NCI-H446 (cell line): ENCODE results near the gene MLPH.
"Not testable (repeated sequence)": the region's sequence is repeated elsewhere in the genome, so short reads cannot be mapped to it uniquely, and the experiment has no call there.

Experiments used
- DNase-seq, 2 experiments: peaks; one replicate each; lab custom pipeline; 2025; lab: John Stamatoyannopoulos, UW

MLPH gene

DNA sequence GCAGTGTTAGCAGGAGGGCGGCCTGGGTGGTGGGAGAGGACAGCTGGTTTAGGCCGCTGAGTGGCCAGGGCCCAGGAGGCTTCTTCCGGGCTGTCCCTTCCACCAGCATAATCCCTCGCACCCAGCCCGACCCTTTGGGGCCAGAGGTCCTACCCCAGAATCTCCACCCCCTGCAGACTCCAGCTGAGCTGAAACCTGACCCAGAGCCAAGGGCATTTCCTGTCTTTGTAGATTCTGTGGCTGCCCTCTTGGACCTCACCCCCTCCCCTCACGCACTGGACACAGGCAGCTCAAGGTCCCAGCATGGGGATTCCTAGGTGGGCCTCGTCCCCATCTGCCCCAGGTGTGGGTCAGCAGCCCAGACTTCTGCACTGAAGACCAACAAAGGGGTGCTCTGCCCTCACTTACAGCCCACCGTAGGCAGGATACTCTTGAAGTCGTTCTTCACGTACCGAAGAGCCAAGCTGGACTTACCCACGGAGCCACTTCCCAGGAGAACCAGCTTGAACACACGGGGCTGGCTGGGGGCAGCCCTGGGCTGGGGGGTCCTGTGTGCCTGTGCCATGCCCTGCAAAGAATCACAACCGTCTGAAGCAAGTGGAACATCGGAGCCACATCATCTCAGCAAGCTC is 98.7 kb downstream of the MLPH start:
- DNase-seq: no peak

GRCh38 chr2:237588044-237588696 is 101.1 kb downstream of the MLPH start:
- no peak for DNase-seq

DNA sequence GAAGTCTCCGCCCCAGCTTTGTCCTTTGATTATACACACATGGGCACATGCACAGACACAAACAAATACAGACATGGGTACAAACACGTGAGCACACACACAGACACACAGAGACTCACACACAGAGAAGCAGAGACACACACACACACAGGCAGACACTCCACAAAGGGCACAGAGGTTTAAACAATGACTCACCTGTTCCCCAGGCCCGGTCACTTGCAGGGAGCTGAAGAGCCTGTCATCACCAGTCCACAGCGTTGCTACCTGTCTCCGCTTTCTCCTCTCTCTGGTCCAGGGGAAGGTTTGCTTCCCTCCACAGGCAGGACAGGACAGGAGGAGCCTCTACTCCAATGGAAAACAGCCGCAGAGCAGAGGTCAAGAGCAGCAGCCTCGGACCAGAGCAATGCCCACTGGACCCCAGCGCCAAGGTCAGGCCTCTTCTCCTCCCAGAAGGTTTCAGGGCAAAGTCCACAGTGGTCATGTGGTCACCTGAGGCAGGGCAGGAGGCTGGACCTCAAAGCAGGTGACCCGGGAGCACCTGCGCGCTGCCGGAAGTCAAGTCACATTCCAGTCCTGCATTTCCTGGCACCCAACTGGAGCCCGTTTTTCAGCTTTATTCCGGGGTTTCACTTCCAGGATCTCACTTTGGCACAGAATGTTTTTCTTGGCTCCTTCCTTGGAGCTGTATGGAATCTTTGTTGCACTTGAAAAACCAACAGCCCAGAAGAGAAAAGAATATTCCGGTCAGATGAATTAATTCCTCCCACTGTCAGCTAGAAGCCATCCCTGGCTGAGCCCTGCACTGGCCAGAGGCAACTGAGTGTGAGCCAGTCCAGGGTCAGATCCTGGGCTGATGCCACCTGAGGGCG is 103.5 kb downstream of the MLPH start, which contains the start of gene RAB17:
Gene RAB17 (minus strand): TSS at position 463 of the 869 bp plus-strand sequence. CDS start 4,580 bp downstream, outside the sequence.
- no peak for DNase-seq

DNA sequence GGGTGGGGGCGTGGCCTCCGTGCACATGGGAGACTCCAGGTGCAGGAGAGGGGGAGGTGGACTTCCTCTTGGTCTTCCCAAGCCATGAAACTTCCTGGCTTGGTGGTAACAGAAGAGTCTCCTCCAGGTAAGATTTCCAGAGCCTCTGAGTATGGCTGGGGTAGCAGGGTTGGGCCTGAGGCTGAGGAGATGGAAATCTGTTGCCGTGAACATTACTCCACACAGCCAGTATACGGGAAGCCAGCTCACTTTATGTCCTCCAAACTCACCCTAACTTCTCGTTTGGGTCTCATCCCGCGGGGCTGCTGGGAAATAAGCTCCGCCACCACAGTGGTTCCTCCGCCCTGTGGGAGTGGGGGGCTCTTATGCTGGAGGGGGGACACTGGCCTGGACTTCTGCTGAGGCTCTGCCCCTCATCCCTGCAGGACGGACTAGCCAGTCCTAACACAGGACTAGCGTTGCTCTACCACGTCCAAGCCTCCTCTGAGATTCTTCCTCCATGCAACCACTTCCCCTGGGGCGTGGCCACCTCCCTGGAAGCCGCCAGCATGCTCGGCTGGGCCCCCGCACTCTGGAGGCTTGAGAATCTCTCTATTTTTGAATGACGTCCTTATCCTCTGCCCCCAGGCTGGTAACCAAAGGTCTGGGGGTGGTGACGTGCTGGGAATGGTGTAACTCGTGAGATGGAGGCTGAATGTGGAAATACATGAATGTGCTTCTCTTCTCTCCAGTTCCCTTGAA is 104.3 kb downstream of the MLPH start:
- no peak for DNase-seq

- DNase-seq: no peak
These were observed 105.5 kb downstream of the MLPH start for GRCh38 chr2:237592425-237592980.

- no peak for DNase-seq
These were observed 106.0 kb downstream of the MLPH start for GRCh38 chr2:237593036-237593435.

DNA sequence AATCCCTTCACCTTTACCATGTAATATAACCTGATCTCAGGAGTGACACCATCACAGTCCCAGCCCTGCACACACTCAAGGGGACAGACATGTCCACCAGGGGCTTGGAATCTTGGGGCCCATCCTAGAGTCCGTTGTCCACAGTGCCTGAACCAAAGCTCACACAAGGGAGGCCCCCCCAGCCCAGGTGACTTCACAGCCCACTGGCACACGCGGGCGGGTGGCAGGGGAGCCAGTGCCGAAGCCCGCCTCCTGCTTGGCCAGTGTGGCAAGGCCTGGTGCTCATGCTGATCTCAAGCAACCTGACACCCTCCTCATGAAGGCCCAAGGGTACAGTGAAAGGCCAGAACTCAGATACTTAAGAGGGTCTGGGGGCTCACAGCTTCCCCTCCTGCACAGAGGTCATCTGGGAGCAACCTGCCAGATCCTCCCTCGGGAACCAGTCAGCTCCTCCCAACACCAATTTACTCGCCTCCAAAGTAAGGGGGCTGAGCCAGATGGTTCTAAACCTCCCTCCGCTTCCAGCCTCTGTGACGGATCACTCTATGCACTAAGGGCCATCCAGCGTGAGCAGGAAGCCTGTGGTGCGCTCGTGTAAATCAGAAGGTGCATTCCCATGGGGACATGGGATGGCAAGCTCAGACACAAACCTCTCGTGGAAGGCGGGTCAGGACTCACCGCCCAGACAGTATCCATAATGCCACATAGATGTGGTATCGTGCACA is 106.7 kb downstream of the MLPH start:
- no peak for DNase-seq

GRCh38 chr2:237594514-237594871 is 107.4 kb downstream of the MLPH start:
- no peak for DNase-seq

DNA sequence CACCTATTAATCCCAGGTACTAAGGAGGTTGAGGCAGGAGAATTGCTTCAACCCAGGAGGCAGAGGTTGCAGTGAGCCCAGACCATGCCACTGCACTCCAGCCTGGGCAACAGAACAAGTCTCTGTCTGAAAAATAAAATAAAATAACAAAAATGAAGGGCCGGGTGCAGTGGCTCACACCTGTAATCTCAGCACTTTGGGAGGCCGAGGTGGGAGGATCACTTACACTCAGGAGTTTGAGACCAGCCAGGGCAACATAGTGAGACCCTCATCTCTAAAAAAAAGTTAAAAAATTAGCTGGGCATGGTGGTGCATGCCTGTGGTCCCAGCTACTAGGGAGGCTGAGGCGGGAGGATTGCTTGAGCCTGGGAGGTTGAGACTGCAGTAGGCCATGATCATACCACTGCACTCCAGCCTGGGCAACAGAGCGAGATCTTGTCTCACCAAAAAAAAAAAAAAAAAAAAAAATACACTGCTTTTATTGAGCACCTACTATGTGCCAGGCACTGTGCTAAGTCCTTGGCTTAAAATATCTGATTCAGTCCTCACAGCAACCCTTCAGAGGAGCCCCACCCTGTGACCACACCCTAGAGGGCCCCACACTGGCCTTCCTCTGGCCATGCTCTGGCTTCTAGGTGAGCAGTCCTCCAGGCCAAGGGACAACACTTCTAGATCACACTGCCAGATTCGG is 108.9 kb downstream of the MLPH start:
- DNase-seq: not testable (repeated sequence)

DNA sequence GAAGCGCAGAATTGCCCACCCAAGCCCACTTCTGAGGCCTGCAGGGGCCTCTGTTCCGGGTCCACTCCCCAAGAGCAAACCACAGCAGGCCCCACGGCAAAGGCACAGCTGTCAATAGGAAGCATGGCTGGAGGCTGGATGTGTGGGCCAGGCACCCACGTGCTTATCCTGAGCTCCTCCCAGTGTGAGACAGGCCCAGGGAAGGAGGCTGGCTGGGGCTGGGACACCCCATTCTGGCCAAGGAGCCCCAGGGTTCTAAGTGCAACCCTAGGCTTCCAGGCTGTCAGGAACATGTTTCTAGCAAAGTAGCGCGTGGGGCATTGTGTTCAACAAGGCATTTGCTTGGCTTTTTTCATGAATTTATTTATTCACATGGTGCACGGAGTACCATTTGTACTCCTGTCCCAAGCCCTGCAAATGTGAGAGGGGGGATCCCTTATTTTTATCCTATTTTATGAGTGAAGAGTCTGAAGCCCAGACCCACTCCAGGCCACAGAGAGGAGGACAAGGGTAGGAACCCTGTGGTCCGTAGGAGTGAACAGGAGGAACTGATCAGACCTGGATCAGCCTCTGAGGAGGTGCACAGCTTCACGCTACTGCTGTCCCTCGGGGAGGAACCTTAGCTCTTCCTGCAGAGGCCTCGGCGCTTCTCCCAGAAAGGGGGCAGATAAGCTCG is 109.6 kb downstream of the MLPH start:
- no peak for DNase-seq

DNA sequence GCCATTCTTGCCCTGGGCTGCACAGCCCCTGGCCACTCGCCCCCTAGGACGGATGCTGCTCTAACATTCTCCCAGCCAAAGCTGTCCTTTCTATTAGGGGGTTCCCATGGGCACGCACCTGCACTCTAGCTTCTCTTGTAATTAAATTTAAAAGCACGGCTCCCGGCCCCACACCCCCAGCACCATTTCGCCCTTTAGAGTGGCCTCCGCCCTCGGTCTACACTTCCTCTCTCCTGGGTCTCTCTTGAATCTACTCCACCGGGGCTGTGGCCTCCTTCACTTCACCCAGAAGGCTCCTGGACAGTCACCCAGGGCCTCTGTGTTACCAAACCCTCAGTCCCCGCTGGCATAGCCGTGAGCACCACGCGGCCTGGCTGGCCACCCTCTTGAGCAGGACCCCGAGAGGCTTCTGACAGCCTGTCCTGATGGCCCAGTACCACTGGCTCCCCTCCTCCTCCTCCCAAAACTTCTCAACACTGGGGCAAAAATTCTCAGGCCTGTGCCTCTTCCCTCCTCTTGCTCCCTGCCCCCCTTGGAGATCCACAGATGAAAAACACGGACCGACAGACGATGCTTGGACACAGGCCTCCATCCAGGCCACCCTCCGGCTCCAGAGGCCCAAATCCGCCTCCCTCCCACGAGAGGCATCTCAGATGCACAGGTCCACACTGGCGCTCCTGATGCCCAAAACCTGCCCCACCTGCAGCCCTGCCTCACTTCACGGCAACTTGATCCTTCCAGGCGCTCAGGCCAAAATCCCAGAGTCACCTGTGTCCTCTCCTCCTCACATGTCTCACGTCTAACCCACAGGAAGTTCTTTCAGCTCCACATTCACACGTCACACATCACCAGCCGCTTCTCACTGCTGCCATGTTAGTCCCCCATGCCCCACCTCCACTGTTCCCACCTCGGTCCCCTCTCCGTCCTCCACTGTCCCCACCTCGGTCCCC is 110.4 kb downstream of the MLPH start:
- DNase-seq: no peak

- DNase-seq: no peak
These were observed 111.6 kb downstream of the MLPH start for GRCh38 chr2:237598468-237599208.

GRCh38 chr2:237599465-237600110 is 112.5 kb downstream of the MLPH start:
- no peak for DNase-seq

DNA sequence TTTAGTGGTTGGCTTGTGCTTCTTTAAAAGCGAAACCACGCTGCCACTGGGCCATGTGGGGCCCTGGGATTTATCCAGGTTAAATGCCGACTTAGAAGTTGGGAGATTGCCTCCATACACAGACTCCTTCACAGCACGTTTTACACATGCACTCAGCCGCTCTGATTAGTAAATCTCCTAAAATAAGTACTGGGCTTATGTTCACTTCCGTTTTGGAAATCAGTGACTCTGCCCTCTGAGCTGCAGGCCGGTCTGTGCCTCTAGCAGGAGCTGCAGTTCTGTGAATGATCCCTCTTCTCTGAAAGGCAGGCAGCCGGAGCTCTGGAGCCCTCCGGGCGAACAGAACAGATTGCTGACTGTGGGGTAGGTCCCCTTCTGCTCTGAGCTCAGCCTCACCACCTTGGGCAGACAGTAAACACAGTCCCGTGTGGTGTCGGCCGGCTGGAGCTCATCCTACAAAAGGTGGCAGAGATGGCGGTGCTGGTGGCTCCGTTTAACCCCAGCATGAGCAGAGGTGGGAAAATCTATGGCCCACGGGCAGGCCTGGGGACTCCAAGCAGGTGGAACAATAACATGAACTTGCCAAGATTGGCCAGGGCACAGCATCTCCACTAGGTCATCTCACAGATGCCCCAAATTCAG is 113.3 kb downstream of the MLPH start:
- DNase-seq: no peak

GRCh38 chr2:237601453-237602116 is 114.5 kb downstream of the MLPH start:
- no peak for DNase-seq

GRCh38 chr2:237602409-237602808 is 115.4 kb downstream of the MLPH start:
- no peak for DNase-seq
